Measurements from ENCODE around the gene LRBA.

The LRBA gene

GRCh38 chr4:150280975-150281374 lies 734.1 kb downstream of the LRBA start:
- no peak for DNase-seq (ENCODE audit: low read depth in 2 of 2)

- DNase-seq (ENCODE audit: low read depth in 2 of 2) = no peak
Observed at GRCh38 chr4:150280081-150280895, 734.8 kb downstream of the LRBA start.

- DNase-seq (ENCODE audit: low read depth in 2 of 2) = no peak
Observed at GRCh38 chr4:150278206-150278605, 736.9 kb downstream of the LRBA start.

GRCh38 chr4:150268444-150268843 lies 746.6 kb downstream of the LRBA start:
- DNase-seq (ENCODE audit: low read depth in 2 of 2) = no peak

GRCh38 chr4:150265806-150266205 lies 749.3 kb downstream of the LRBA start:
- DNase-seq (ENCODE audit: low read depth in 2 of 2) = no peak

- DNase-seq (ENCODE audit: low read depth in 2 of 2) = no peak
Observed at GRCh38 chr4:150264595-150265161, 750.4 kb downstream of the LRBA start.

- DNase-seq (ENCODE audit: low read depth in 2 of 2) = no peak
Observed at GRCh38 chr4:150262611-150263010, 752.5 kb downstream of the LRBA start.

GRCh38 chr4:150261571-150261970 lies 753.5 kb downstream of the LRBA start:
- no peak for DNase-seq (ENCODE audit: low read depth in 2 of 2)

GRCh38 chr4:150259861-150260567 lies 755.1 kb downstream of the LRBA start:
- DNase-seq (ENCODE audit: low read depth in 2 of 2) = no peak

GRCh38 chr4:150258569-150258968 lies 756.5 kb downstream of the LRBA start:
- no peak for DNase-seq (ENCODE audit: low read depth in 2 of 2)

- DNase-seq (ENCODE audit: low read depth in 2 of 2) = no peak
Observed at GRCh38 chr4:150256841-150257730, 758.0 kb downstream of the LRBA start.

- DNase-seq (ENCODE audit: low read depth in 2 of 2) = no peak
Observed at GRCh38 chr4:150256225-150256620, 758.9 kb downstream of the LRBA start.

GRCh38 chr4:150255610-150256224 lies 759.4 kb downstream of the LRBA start:
- DNase-seq (ENCODE audit: low read depth in 2 of 2) = no peak

- DNase-seq (ENCODE audit: low read depth in 2 of 2) = no peak
Observed at GRCh38 chr4:150253965-150254630, 761.0 kb downstream of the LRBA start.

- DNase-seq (ENCODE audit: low read depth in 2 of 2) = no peak
Observed at GRCh38 chr4:150253416-150253815, 761.7 kb downstream of the LRBA start.

- no peak for DNase-seq (ENCODE audit: low read depth in 2 of 2)
Observed at GRCh38 chr4:150252741-150253140, 762.3 kb downstream of the LRBA start.

- no peak for DNase-seq (ENCODE audit: low read depth in 2 of 2)
Observed at GRCh38 chr4:150252306-150252705, 762.8 kb downstream of the LRBA start.

GRCh38 chr4:150251752-150252190 lies 763.3 kb downstream of the LRBA start:
- no peak for DNase-seq (ENCODE audit: low read depth in 2 of 2)

- DNase-seq (ENCODE audit: low read depth in 2 of 2) = no peak
Observed at GRCh38 chr4:150250998-150251651, 764.0 kb downstream of the LRBA start.

- DNase-seq (ENCODE audit: low read depth in 2 of 2) = no peak
Observed at GRCh38 chr4:150250293-150250997, 764.6 kb downstream of the LRBA start.

Measured in stimulated activated CD4-positive, alpha-beta T cell treated with anti-CD3 and anti-CD28 coated beads, Interleukin-1b, Interleukin-23, amount 100 ng/mL, for 1 hour (primary cell).